ENCODE data around the gene FBN2. TPM values are rescaled to one million over a fixed set of nuclear protein-coding genes. Genes with fewer than 3 reads are reported as not detected.

FBN2 gene
- total RNA-seq, 2 experiments from 2014 or later: not detected

DNA sequence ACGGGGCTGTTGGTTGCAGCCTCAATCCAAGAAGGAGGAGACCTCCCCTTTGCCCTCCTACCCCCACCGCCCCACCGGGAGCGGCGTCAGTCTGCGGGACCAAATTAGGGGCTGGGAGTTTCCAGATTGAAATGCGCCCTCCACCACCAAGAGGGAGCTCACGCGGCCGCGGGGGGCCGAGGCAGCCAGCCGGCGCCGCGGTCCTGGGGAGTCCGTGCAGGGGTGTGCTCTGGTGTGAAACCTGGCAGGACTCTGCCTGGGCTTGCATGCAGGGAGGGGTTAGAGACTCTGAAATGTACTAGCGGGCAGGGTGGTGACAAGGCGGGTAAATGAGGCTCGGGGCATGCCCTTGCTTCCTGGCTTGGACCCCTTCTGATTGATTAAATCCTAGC is 989 bp upstream of the FBN2 start:
- Mint-ChIP-seq H3K27ac (no peak overlapping the region), H3K9me3 (peaks cover 1% of the 10 kb centered on the region), H3K27me3 (peaks cover 52% of the 10 kb centered on the region), H3K36me3 (no peaks in the 10 kb centered on the region), H3K4me3 (no peak overlapping the region), H3K4me1 (peaks cover 4% of the 10 kb centered on the region)
- no peak for DNase-seq

DNA sequence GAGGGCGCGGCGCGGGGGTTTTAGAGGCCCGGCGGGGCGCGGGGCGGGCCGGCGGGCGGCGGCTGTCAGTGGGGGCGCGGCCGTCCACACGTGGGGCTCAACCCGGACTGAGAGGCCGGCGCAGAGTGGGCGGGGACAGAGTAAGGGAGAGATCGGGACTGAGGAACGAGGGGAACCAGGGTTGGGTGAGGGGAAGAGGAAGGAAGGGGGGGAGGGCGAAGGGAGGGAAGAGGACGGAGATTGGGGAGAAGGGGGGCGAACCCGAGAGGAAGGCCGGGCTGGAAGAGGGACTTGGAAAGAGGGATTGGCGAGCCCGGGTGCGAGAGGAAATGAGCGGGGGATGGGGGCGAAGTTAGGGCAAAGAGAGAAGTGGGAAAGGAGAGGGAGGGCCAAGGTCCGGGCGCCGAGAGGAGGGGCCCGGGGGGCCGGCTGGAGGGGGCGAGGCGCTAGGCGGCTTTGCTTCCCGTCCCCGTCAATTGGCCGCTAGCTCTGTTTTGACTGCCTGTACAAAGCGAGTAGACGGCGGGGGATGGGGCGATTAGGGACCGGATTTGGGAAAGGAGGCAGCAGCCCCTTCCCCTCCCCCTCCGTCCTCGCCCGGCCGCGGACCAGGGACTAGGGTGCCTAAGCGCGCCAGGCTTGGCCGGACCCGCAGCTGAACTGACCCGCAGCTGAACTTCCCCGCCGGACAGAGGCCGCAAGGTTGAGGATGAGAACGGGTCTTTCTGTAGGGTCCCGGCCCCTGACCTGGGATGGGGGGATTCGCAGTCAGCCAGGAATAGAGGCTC is 399 bp upstream of the FBN2 start:
- Mint-ChIP-seq H3K4me1 (peaks cover 4% of the 10 kb centered on the region), H3K9me3 (no peaks in the 10 kb centered on the region), H3K36me3 (no peaks in the 10 kb centered on the region), H3K4me3 (no peak overlapping the region), H3K27me3 (peaks cover 54% of the 10 kb centered on the region), H3K27ac (no peak overlapping the region)
- DNase-seq: no peak

DNA sequence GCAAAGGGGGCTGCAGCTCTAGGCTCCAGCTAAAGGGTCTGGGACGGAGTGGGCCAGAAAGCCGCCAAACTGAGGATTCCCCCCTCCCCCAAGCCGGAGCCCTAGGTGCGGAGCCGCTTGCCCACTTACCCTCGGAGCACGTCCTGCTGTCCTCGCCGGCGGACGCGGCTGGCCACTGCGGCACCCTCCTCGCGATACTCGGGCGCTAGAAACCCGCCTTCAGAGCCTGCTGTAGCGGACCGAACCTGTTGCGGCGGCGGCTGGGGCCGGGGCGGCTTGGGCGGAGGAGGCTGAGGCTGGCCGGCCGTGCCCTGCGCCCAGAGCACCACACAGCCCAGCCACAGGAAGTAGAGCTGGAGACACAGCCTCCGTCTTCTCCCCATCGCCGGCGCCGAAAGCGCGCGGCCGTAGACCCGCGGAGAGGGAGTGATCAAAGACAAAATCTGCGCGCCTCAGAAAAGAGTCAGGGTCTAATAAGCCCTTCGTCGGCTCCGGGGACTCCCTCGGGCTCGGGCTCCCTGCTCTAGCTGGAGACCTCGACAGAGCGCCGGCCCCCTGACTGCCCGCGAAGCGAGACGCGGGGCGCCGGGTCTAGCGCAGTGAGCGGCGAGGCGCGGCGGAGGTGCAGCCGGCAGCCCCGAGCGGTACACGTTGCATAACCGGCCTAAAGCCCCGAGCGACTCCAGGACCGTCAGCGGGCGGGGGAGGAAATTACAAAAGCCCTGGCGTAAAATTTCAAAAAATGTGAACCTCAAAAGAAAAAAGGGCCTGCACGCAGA is 635 bp downstream of the FBN2 start:
- H3K27me3 Mint-ChIP-seq: peaks cover 55% of the 10 kb centered on the region
- DNase-seq: no peak
- H3K4me1 Mint-ChIP-seq: peaks cover 4% of the 10 kb centered on the region
- H3K4me3 Mint-ChIP-seq: no peak overlapping the region
- no peaks in the 10 kb centered on the region for H3K9me3 Mint-ChIP-seq
- no peak overlapping the region for H3K27ac Mint-ChIP-seq
- H3K36me3 Mint-ChIP-seq: no peaks in the 10 kb centered on the region

DNA sequence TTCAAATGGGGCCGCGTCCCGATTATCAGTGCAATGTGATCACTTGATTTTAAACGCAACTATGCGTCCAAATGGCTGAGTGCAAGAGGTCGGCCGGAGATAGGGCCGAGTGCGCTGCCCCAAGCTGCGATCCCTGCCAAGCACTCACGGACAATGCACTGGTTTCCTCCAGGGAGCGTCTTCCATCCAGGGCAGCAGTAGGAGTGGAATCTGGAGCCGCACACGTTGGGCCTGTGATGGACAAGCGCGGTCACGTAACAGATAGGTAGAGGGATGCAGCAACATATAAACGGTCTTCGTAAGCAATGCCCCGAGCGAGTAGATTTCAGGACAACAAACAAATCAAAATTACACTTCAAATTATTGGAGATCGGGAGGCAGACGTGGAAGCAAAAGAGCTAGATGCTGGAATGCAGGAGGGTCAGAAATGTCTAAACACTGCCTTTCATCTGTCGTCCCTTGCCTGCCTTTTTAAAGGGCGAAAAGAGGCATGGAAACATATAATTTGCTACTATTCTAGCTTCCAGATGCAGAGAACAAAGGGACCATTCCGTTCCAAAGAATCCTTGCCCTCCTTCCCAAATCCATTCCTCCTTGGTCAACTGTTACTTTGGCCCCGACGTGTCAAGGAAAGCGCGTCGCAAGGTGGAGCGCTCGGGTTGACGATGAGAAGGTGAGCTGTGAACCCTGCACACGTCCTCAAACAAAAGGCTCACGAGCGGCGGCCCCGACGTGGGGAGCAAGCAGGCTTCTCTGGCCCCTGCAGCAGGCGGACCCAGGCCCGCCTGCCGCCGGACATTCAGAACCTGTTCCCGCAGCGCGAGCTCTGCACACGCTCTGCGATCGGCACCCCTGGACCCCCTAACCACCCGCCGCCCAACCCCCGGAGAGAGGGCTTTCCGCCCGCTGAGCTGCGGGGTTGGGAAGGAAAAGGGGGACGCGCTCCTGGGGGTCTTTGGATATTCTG is 1.5 kb downstream of the FBN2 start:
- H3K9me3 Mint-ChIP-seq: no peaks in the 10 kb centered on the region
- H3K27me3 Mint-ChIP-seq: peaks cover 55% of the 10 kb centered on the region
- DNase-seq: no peak
- H3K27ac Mint-ChIP-seq: no peak overlapping the region
- H3K36me3 Mint-ChIP-seq: no peaks in the 10 kb centered on the region
- no peak overlapping the region for H3K4me3 Mint-ChIP-seq
- peaks cover 4% of the 10 kb centered on the region for H3K4me1 Mint-ChIP-seq

DNA sequence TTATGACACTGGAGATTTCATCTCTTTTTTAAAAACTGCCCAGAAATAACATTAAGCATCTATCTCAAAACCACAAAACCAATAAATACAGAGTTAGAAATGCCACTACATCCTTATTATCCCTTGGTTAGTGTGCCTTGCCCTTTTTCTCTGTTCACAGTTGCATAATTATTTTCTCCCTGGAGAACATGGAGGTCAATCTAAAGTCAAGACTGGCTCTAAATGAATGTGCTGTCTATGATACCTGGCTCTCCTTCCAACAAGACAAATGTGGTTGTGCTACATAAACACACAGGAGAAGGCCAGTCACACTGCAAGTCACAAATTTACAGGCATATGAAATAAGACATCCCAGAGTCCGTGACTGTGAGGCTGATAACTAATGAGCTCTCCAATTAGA is 2.8 kb downstream of the FBN2 start:
- Mint-ChIP-seq H3K4me1 (peaks cover 4% of the 10 kb centered on the region), H3K4me3 (no peak overlapping the region), H3K27me3 (peaks cover 48% of the 10 kb centered on the region), H3K27ac (no peak overlapping the region), H3K9me3 (no peaks in the 10 kb centered on the region), H3K36me3 (no peaks in the 10 kb centered on the region)
- no peak for DNase-seq

DNA sequence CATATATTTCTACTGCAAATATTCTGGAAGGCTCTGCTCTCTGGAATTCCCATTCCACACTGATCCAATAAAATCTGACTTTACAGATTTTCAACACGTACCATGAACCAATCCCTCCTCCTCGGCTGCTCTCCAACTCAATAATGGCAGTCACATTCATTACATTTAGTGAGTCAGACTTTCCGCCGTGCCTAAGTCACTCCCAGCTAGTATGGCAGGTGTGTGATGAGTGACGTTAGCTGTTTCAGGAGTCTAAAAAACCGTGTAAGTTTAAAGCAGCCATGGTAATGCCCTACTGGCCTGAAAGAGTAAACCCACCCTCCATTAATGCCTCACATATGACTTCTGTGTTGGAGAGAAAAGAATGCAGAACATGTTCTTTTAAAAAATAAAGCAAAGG is 3.3 kb downstream of the FBN2 start:
- no peak overlapping the region for H3K27ac Mint-ChIP-seq
- no peaks in the 10 kb centered on the region for H3K36me3 Mint-ChIP-seq
- peaks cover 4% of the 10 kb centered on the region for H3K4me1 Mint-ChIP-seq
- no peak overlapping the region for H3K4me3 Mint-ChIP-seq
- H3K9me3 Mint-ChIP-seq: no peaks in the 10 kb centered on the region
- no peak for DNase-seq
- H3K27me3 Mint-ChIP-seq: peaks cover 44% of the 10 kb centered on the region

DNA sequence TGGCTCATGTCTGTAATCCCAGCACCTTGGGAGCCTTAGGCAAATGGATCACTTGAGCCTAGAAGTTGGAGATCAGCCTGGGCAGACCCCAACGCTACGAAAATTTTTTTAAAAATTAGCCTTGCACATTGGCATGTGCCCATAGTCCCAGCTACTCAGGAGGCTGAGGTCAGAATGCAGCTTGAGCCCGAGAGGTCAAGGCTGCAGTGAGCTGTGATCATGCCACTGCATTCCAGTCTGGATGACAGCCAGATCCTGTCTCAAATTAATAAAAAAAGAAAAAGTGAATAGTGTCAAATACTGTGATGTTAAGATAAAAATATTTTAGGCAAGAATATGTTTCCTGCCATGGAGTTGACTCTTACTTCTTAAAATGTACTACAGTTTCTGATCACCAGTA is 5.3 kb downstream of the FBN2 start:
- Mint-ChIP-seq H3K4me3 (no peak overlapping the region), H3K9me3 (no peaks in the 10 kb centered on the region), H3K27ac (no peak overlapping the region), H3K36me3 (no peaks in the 10 kb centered on the region), H3K27me3 (peaks cover 27% of the 10 kb centered on the region), H3K4me1 (peaks cover 4% of the 10 kb centered on the region)
- DNase-seq: no peak

DNA sequence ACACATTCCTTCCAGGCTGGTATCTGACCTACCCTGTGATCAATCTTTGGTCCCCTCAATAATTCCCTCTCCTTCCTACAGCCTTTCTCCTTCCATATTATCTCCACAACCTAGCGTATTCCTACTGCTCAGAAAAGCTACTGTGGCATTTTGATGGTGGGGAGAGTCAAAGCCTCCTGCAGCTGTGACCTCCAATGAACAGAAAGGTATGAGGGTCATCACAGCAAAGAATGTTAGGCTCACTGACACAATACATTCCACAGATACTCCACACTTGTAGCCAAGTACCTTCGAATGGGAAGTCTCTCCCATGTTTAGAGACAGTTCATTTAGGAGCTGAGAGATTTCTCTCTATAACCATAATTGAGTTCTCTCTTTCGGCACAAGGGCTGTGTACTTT is 5.9 kb downstream of the FBN2 start:
- H3K9me3 Mint-ChIP-seq: no peaks in the 10 kb centered on the region
- H3K27ac Mint-ChIP-seq: no peak overlapping the region
- H3K27me3 Mint-ChIP-seq: peaks cover 21% of the 10 kb centered on the region
- no peak overlapping the region for H3K4me3 Mint-ChIP-seq
- peaks cover 4% of the 10 kb centered on the region for H3K4me1 Mint-ChIP-seq
- DNase-seq: no peak
- H3K36me3 Mint-ChIP-seq: no peaks in the 10 kb centered on the region

DNA sequence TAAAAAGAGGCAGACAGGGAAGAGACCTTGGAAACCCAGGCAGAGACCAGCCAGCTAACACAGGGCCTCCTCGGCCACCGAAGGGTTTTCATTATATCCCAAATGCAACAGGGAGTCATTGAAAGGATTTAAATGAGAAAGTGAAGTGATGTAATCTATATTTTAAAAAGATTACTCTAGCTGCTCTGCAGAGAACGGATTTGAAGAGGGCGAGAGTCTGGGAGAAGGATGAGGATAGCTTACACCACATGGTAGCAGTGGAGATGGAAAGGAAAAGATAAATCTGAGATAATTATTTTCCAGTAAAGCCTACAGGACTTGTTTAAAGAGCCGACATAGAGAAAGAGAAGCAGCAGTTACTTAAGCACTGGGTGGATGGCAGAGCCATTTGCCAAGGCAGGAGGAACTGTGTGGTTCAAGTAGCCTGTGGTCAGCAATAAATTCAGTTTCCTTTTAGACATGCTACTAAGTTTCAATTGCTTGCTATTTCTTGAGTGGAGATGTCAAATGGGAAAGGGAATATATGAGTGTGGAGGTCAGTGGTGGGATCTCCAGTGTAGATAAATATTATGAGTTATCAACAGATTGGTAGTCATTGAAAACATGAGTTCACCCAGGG is 9.3 kb downstream of the FBN2 start:
- no peaks in the 10 kb centered on the region for H3K4me1 Mint-ChIP-seq
- H3K9me3 Mint-ChIP-seq: no peaks in the 10 kb centered on the region
- DNase-seq: no peak
- H3K27ac Mint-ChIP-seq: no peak overlapping the region
- peaks cover 8% of the 10 kb centered on the region for H3K27me3 Mint-ChIP-seq
- H3K36me3 Mint-ChIP-seq: no peaks in the 10 kb centered on the region
- H3K4me3 Mint-ChIP-seq: no peak overlapping the region

DNA sequence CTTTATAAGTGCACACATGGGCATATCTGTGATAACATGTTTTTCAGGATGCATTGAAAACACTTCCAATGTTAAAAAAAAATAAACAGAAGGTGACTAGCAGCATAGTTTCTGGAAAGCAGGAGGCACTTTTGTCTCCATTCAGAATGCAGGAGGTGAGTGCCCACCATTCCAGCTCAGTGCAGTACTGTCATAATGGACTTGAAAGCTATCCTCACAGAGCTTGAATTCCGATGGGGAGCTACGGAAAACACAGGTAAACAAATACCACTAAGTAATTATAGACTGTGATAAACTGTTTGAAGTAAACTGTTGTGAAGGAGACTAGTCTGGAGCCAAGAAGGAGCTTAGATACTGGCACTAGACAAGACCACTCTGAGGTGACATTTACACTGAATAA is 9.9 kb downstream of the FBN2 start:
- Mint-ChIP-seq H3K9me3 (no peaks in the 10 kb centered on the region), H3K36me3 (no peaks in the 10 kb centered on the region), H3K4me3 (no peak overlapping the region), H3K27me3 (peaks cover 5% of the 10 kb centered on the region), H3K4me1 (no peaks in the 10 kb centered on the region), H3K27ac (no peak overlapping the region)
- no peak for DNase-seq

DNA sequence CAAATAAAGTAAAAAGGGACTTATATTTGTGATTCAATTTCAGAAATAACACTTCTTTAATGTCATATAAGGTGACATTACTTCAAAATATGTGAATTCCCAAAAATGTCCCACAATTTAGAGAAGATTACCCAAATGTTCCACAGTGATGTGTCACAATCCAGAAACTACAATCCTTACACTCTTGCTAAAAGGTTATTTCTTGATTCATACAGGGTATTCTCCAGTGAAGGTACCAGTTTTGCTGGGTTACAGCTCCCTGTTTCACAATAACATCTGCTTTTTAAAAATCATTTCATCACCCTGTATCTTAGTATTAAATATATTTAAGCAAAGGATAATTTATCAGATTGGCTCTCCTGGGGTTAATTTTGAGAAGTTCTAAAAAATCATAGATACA is 11.0 kb downstream of the FBN2 start:
- H3K36me3 Mint-ChIP-seq: no peaks in the 10 kb centered on the region
- no peak overlapping the region for H3K27ac Mint-ChIP-seq
- H3K4me1 Mint-ChIP-seq: no peaks in the 10 kb centered on the region
- DNase-seq: no peak
- peaks cover 5% of the 10 kb centered on the region for H3K27me3 Mint-ChIP-seq
- H3K4me3 Mint-ChIP-seq: no peak overlapping the region
- H3K9me3 Mint-ChIP-seq: no peaks in the 10 kb centered on the region

DNA sequence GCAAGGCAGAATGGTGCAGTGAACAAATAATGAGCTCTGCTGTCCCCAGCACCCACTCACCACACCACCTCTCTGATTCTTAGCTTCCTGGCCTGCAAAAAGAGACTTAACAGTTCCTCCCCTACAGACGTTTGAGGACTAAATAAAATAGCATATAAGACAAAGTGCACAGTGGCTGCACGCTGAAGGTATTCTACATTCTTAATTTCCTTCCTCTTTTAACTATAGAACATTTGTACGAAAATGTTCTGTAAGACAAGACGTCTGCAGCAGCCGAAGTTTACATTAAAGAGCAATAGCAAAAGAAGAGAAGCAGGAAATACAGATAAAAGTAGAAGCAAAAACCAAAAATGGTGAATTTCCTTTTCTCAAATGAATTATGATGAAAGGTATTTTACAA is 15.7 kb downstream of the FBN2 start:
- Mint-ChIP-seq H3K27me3 (peaks cover 12% of the 10 kb centered on the region), H3K27ac (no peak overlapping the region), H3K9me3 (no peaks in the 10 kb centered on the region), H3K4me1 (no peaks in the 10 kb centered on the region), H3K4me3 (no peak overlapping the region), H3K36me3 (no peaks in the 10 kb centered on the region)
- DNase-seq: no peak

DNA sequence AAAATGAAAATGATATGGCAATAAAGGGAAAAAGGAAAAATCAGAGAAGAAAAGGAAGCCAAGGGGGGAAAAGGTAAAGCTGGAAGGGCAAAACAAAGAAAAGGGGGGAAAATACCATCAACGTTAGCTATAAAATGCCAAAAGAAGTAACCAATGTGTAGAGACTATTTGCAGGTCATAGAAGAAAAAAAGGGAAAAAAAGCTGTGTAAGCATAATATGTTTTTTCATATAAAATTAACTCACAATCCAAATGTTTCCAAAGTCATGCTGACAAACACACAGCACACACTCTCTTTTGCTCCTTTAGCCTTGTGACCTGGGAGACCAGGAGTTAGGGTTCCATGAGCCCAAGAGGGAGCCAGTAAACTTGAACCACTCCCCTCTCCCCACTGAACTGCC is 18.2 kb downstream of the FBN2 start:
- no peaks in the 10 kb centered on the region for H3K36me3 Mint-ChIP-seq
- H3K4me3 Mint-ChIP-seq: no peak overlapping the region
- no peaks in the 10 kb centered on the region for H3K4me1 Mint-ChIP-seq
- no peak overlapping the region for H3K27ac Mint-ChIP-seq
- H3K9me3 Mint-ChIP-seq: no peaks in the 10 kb centered on the region
- no peak for DNase-seq
- peaks cover 7% of the 10 kb centered on the region for H3K27me3 Mint-ChIP-seq

DNA sequence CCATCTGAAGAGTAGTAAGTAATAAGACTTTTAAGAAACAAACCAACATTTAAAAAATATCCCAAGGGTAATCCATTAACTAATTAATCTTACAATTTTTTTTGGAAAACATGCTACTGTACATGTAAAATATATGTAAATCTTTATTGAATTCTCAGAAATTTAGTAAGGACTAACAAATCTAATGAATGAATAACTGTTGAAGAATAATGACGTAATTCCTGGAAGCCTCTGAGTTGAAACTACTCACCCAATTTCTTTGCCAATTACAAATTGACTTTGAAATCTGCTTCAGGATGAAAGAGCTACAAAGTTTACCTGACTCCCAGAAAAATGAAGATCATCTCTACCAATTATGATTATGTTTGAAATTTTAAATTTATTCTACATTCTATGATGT is 21.1 kb downstream of the FBN2 start:
- H3K27me3 Mint-ChIP-seq: peaks cover 7% of the 10 kb centered on the region
- no peaks in the 10 kb centered on the region for H3K36me3 Mint-ChIP-seq
- H3K27ac Mint-ChIP-seq: no peak overlapping the region
- no peak for DNase-seq
- H3K4me3 Mint-ChIP-seq: no peak overlapping the region
- H3K4me1 Mint-ChIP-seq: no peaks in the 10 kb centered on the region
- H3K9me3 Mint-ChIP-seq: no peaks in the 10 kb centered on the region

DNA sequence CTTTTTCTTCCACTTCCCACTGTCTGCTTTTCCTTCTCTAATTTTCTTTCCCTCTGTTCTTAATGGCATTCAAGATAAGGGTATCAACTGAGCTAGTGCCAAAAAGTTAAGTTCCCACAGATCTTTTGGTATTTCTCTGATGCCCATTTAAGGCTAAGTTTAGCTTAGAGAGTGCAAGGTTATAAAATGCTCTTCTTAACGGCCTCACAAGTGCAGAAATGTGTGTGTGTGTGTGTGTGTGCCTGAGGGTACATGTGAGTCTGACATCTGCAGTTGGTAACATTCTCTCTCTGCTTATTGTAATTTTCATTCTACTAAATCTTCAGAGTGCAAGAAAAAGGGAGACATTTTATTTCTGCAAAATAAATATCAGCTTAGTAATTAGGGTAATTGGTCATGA is 24.2 kb downstream of the FBN2 start:
- H3K27ac Mint-ChIP-seq: no peak overlapping the region

More for the DNA sequence above, 24.2 kb downstream of the FBN2 start:
- no peak for DNase-seq
- no peaks in the 10 kb centered on the region for H3K36me3 Mint-ChIP-seq
- H3K4me3 Mint-ChIP-seq: no peak overlapping the region
- H3K4me1 Mint-ChIP-seq: no peaks in the 10 kb centered on the region
- H3K9me3 Mint-ChIP-seq: no peaks in the 10 kb centered on the region
- no peaks in the 10 kb centered on the region for H3K27me3 Mint-ChIP-seq

Measured in activated naive CD8-positive, alpha-beta T cell treated with anti-CD3 and anti-CD28 coated beads for 36 hours (primary cell).